ENCODE data around the gene USP54.

DNA sequence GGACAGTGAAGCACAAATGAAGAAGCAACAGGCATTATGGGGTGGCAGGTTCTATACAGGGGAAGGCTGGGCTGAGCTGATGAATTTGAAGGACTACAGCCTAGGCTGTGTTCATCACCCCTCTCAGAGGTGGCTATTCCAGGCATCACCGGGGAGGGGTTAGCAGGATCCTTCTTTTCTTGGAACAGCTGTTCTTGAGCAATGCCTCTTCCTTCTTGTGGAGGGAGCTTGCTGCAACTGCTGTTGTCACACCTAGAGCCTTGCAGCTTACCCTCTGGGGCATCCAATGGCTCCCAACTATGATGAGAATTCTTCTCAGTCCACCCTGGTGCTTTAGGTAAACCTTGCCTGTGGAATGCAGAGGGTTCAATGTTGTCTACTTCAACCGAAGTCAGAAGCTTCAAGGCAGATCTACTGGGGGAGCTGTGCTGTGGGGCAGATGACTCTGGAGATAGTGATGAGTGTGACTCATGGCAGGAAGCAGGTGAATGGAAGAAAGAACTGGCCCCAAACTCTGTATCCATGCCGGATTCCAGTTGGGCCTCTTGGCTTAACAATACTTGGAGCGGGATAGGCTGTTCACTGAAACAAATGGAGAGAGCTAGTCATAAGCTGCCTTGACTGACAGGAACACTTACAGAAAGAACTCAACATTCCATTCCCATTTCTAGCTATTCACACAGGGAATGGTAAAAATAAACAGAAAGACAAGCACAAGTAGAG, 73.8 kb downstream of the USP54 start:
- TF ChIP-seq, protein P1, sequence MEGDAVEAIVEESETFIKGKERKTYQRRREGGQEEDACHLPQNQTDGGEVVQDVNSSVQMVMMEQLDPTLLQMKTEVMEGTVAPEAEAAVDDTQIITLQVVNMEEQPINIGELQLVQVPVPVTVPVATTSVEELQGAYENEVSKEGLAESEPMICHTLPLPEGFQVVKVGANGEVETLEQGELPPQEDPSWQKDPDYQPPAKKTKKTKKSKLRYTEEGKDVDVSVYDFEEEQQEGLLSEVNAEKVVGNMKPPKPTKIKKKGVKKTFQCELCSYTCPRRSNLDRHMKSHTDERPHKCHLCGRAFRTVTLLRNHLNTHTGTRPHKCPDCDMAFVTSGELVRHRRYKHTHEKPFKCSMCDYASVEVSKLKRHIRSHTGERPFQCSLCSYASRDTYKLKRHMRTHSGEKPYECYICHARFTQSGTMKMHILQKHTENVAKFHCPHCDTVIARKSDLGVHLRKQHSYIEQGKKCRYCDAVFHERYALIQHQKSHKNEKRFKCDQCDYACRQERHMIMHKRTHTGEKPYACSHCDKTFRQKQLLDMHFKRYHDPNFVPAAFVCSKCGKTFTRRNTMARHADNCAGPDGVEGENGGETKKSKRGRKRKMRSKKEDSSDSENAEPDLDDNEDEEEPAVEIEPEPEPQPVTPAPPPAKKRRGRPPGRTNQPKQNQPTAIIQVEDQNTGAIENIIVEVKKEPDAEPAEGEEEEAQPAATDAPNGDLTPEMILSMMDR (IDR thresholded peaks at IDR 0.05) = no peak
- TF ChIP-seq, protein P2, sequence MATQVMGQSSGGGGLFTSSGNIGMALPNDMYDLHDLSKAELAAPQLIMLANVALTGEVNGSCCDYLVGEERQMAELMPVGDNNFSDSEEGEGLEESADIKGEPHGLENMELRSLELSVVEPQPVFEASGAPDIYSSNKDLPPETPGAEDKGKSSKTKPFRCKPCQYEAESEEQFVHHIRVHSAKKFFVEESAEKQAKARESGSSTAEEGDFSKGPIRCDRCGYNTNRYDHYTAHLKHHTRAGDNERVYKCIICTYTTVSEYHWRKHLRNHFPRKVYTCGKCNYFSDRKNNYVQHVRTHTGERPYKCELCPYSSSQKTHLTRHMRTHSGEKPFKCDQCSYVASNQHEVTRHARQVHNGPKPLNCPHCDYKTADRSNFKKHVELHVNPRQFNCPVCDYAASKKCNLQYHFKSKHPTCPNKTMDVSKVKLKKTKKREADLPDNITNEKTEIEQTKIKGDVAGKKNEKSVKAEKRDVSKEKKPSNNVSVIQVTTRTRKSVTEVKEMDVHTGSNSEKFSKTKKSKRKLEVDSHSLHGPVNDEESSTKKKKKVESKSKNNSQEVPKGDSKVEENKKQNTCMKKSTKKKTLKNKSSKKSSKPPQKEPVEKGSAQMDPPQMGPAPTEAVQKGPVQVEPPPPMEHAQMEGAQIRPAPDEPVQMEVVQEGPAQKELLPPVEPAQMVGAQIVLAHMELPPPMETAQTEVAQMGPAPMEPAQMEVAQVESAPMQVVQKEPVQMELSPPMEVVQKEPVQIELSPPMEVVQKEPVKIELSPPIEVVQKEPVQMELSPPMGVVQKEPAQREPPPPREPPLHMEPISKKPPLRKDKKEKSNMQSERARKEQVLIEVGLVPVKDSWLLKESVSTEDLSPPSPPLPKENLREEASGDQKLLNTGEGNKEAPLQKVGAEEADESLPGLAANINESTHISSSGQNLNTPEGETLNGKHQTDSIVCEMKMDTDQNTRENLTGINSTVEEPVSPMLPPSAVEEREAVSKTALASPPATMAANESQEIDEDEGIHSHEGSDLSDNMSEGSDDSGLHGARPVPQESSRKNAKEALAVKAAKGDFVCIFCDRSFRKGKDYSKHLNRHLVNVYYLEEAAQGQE (IDR thresholded peaks at IDR 0.05; ENCODE audit: insufficient read depth in 1 of 2, low read depth in 2 of 2, low read length in 1 of 2) = no peak
- TF ChIP-seq POLR2AphosphoS5 (IDR thresholded peaks at IDR 0.05; ENCODE audit: low read depth, low read length) = no peak
- no peak for TF ChIP-seq SIN3A (IDR thresholded peaks at IDR 0.05; ENCODE audit: borderline replicate concordance, insufficient read depth, low read depth, low read length)
